Naive thymus-derived CD8-positive, alpha-beta T cell (primary cell): ENCODE data around the gene NDC1. TPM values are rescaled to one million over a fixed set of nuclear protein-coding genes. Genes with fewer than 3 reads are reported as not detected.

Experiments used
- ATAC-seq, 2 donors: fragments of 150-1000 bp; cut with Tn5 transposase in 1 of 2; sonication (Bioruptor Pico), chemical (Tn5 transposase) in 1 of 2; 1 replicate in 1 of 2; 2 replicates in 1 of 2; pipeline ENCODE4 v1.10.0; 2021; ENCODE audit warnings: mild to moderate bottlenecking in 2 of 2, moderate library complexity in 2 of 2
- POLR2A ChIA-PET: fragments of 350-600 bp; sonication (Branson Sonifier 250); formaldehyde crosslinking; loops from one replicate; lab custom pipeline; 2021; ENCODE audit warnings: antibody characterized with exemption; lab: Charles Lee
- DNase-seq, 10 donors: peaks; one replicate each; pipeline versions ENCODE4 v3.0.0 to v3.0.0-alpha.2; 2020 to 2022
- H3K27ac Mint-ChIP-seq, 10 donors: one replicate each; pipeline ENCODE4 v1.8.0; 2020 to 2022; ENCODE audit warnings: mild to moderate bottlenecking in 10 of 10, mixed read lengths in 10 of 10, moderate library complexity in 4 of 10, inconsistent platforms in 1 of 10
- H3K27me3 Mint-ChIP-seq, 5 donors: one replicate each; pipeline ENCODE4 v1.8.0; 2021 to 2022; ENCODE audit warnings: mixed read lengths in 5 of 5
- H3K36me3 Mint-ChIP-seq, 3 donors: one replicate each; pipeline ENCODE4 v1.8.0; 2020 to 2022; ENCODE audit warnings: mixed read lengths in 3 of 3, mild to moderate bottlenecking in 2 of 3, inconsistent platforms in 1 of 3
- H3K4me1 Mint-ChIP-seq, 4 donors: one replicate each; pipeline ENCODE4 v1.8.0; 2021 to 2022; ENCODE audit warnings: mixed read lengths in 4 of 4
- H3K4me3 Mint-ChIP-seq, 10 donors: one replicate each; pipeline ENCODE4 v1.8.0; 2020 to 2022; ENCODE audit warnings: mild to moderate bottlenecking in 10 of 10, mixed read lengths in 10 of 10, moderate library complexity in 6 of 10, inconsistent platforms in 1 of 10
- H3K9me3 Mint-ChIP-seq, 9 donors: one replicate each; pipeline ENCODE4 v1.8.0; 2020 to 2022; ENCODE audit warnings: mixed read lengths in 9 of 9, mild to moderate bottlenecking in 3 of 9, inconsistent platforms in 1 of 9, moderate library complexity in 1 of 9
- polyA plus RNA-seq, 3 donors: library from polyadenylated mRNA; unstranded; fragments of 300-500 nt; fragmentation: Illumina TruSeq; gene quantifications; one replicate each; pipeline ENCODE4 v1.2.3, GENCODE V29; 2021
- total RNA-seq, 8 experiments: library from RNA in 2 of 8; stranded (reverse) in 2 of 8; gene quantifications; one replicate each; pipeline ENCODE4 v1.2.3 and lab custom pipeline; 2021 to 2026

NDC1 gene
- total and polyA plus RNA-seq, 5 experiments from 2014 or later = 5.8 to 15.0 (median 6.4) TPM

DNA sequence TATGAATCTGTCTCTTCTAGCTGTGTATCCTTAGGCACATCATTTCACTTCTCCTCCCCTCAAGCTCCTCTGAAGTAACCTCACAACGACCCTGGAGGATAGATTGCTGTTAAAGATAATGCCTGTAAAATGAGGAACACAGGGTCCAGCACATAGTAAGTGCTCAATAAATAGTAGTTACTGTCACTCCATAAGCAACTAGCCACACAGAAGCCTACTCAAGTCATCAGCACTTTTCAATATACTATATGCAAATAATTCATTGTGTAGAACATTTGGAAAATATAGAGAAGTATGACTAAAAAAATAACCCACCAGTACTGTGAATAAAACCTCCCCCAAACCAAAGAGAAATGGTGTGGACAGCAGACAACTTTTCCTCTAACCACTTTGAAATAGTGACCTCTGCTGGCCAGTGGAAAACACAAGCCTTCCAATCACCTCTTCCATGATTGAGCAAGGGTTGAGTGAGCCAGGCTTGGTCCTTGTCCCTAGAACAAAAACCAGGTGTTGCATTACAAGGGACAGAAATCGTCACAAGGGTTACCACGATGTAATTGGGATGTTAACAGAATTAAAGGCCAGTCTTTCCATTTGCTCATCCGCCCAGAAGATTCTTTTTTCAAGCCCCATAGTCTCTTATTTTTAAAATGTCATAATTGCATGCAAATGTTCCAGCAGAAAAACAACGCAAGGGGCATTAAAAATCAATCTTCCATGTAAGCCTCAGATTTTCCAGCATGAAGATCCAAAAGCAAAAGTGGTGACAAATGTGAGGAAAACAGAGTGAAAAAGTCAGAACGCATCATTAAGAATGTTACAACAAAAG, 83.4 kb downstream of the NDC1 start:
- Mint-ChIP-seq H3K27me3 (no peaks in the 10 kb centered on the region), H3K4me1 (peaks cover 0 to 4% (median 0%) of the 10 kb centered on the region in 4 donors), H3K4me3 (no peak overlapping the region), H3K9me3 (no peaks in the 10 kb centered on the region), H3K36me3 (no peaks in the 10 kb centered on the region), H3K27ac (no peak overlapping the region)
- DNase-seq (peak in 2 of 10 donors; percentile 12 to 23), ATAC-seq (no peak)
- POLR2A ChIA-PET = no interaction called here

DNA sequence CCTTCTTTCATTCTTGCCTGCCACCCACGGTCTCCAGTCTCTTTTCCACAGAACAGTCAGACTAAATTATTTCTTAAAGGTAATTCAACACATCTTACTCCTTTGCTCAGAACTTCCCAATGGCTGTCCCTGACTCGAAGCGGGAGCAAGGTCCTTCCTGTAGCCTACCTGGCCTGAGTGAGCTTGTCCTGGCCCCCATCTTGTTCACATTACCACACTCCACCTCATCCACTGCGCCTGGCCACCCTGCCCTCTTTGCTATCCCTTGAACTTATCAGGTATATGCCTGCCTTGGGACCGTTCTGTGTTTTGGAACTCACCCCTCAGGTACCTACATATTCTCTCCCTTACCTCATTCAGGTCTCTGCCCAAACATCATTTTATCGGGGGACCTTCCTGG, 85.8 kb downstream of the NDC1 start:
- peaks cover 0 to 2% (median 0%) of the 10 kb centered on the region in 4 donors for H3K4me1 Mint-ChIP-seq
- ATAC-seq = no peak
- no peaks in the 10 kb centered on the region for H3K36me3 Mint-ChIP-seq
- POLR2A ChIA-PET = no interaction called here
- H3K27me3 Mint-ChIP-seq = peaks cover 0 to 5% (median 0%) of the 10 kb centered on the region in 5 donors
- H3K9me3 Mint-ChIP-seq = no peaks in the 10 kb centered on the region
- no peak overlapping the region for H3K4me3 Mint-ChIP-seq
- no peak overlapping the region for H3K27ac Mint-ChIP-seq
- DNase-seq = no peak

DNA sequence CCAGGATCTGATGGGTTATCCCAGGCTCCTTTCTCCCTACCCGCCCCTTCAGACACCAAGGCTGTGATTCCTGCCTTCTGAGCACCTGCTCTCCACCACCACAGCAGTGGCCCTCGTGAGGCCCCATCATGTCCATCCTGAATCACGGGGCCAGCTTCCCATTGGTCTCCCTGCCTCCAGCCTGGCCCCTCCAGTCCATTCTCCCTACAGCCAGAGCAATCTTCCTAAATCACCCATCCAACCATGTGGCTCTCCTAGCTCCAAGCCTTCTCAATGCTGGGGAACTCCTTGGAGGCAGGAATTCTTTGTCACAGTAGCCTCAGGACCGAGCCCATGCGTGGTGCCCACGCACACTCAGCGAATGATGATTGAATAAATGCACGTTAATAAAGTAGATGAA, 90.3 kb downstream of the NDC1 start:
- H3K27ac Mint-ChIP-seq = no peak overlapping the region
- peaks cover 0 to 6% (median 2%) of the 10 kb centered on the region in 3 donors for H3K36me3 Mint-ChIP-seq
- POLR2A ChIA-PET = no interaction called here
- peaks cover 0 to 2% (median 0%) of the 10 kb centered on the region in 4 donors for H3K4me1 Mint-ChIP-seq
- no peak for ATAC-seq
- H3K4me3 Mint-ChIP-seq = no peak overlapping the region
- no peak for DNase-seq
- peaks cover 7 to 15% (median 8%) of the 10 kb centered on the region in 5 donors for H3K27me3 Mint-ChIP-seq
- peaks cover 0 to 12% (median 4%) of the 10 kb centered on the region in 9 donors for H3K9me3 Mint-ChIP-seq

DNA sequence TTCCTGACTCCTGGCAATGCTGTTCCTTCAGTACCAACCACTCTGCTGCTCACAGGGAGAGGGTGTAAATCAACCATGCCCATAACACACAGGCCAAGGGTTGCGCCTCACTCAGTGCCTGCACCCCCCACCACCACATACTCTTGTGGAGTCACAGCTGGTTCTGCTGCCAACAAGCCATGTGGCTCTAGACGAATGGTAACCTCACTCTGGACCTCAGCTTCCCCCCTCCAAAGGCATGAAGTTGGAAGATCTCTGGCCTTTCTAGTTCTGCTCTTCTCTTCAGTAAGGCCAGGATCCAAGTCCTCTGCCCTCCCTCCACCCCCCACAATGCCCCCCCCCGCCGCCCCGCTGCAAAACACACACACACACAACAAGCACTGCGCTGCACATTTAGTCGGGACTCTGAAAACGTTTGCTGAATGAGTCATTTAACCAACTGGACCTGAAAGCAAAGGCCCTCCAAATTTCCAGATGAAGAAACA, 97.4 kb downstream of the NDC1 start:
- Mint-ChIP-seq H3K9me3 (peaks cover 0 to 16% (median 11%) of the 10 kb centered on the region in 9 donors), H3K27me3 (peaks cover 24 to 55% (median 40%) of the 10 kb centered on the region in 5 donors), H3K4me1 (peaks cover 0 to 13% (median 6%) of the 10 kb centered on the region in 4 donors), H3K36me3 (peaks cover 0 to 14% (median 6%) of the 10 kb centered on the region in 3 donors), H3K27ac (peak overlapping the region in 1 of 10 donors; percentile 24), H3K4me3 (peak overlapping the region in 7 of 10 donors; percentile 39 to 70 (median 54))
- POLR2A ChIA-PET = no interaction called here
- ATAC-seq (no peak), DNase-seq (no peak)

DNA sequence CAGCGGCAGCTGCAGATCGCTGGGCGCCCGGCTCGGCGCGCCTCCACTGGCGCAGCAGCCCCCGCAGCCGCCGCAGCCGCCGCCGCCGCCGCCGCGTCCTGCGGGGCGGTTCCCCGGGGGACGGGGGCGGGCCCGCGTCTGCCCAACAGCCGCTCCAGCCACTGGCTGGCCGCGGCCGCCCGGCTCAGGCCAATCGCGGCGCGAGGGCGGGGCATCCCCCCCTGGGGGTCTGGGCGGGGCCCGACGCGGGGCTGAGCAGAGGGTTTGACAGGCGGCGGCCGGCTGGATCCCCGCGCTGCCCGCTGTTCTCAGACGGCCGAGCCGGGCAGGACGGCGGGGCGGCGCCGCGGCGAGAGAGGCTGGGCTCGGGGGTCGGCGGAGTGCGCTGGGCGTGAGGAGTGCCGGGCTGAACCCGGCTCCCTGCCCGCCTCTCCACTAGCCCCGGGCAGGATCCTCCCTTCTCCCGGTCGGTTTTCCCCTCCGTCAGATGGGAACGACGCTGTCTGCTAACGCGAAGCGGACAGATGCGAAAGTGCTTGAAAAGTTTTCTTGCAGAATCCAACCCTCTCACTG, 98.9 kb downstream of the NDC1 start, which contains the start of gene GLIS1:
Gene GLIS1, minus strand, starts transcription at position 56 of the 573 bp plus-strand sequence. CDS start 1,100 bp downstream, outside the sequence.
- Mint-ChIP-seq H3K36me3 (peaks cover 0 to 14% (median 6%) of the 10 kb centered on the region in 3 donors), H3K9me3 (peaks cover 0 to 16% (median 11%) of the 10 kb centered on the region in 9 donors), H3K4me3 (peak within 1 kb of the TSS; percentile 52 to 80 (median 66)), H3K4me1 (peaks cover 0 to 13% (median 6%) of the 10 kb centered on the region in 4 donors), H3K27me3 (peaks cover 33 to 57% (median 48%) of the 10 kb centered on the region in 5 donors), H3K27ac (no peak within 1 kb of the TSS)
- POLR2A ChIA-PET = no interaction called here
- DNase-seq (peak in 6 of 10 donors; percentile 6 to 33 (median 15)), ATAC-seq (peak; percentile 69 to 90)

DNA sequence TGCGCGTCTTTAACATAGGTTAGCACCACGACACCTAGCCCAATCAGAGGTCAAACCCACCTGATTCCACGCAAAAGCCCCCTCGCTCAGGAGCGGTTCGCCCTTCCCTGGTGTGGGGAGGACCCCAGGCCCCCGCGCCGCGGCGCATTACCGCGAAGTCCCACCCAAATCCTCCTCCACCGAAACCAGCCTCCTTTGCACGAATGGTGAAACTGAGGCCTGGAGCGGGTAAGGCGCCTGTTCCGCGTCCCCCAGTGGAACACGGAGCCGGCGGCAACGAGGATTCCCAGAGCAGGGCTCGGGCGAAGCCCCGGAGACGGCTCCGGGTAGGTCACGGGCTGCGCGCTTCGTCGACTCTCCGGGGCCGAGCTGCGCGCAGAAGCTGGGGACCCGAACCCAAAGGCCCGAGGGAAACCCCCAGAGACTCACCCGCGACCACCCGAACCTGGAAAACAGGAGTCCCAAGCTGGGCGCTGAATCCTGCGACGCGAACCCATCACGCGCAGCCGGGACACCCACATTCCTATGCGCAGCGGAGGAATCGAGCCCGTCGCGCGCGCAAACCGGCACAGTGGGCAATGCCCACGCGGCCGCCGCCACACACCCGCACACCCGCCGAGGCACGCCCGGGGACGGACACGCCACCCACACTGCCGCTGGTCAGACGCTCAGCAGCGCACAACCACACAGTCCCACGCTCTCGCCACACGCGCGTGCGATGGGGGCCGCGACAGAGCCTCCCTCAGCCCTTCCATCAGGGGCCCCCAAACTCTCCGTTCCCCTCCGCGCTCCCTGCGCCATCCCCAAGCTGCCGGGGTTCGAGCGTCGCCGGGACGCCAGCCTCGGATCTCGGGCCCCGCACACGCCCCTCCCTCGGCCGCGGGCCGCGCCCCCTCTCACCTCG, 99.6 kb downstream of the NDC1 start:
- ATAC-seq (peak in 1 of 2 donors; percentile 16), DNase-seq (no peak)
- POLR2A ChIA-PET = no interaction called here
- H3K9me3 Mint-ChIP-seq = peaks cover 0 to 13% (median 9%) of the 10 kb centered on the region in 9 donors
- H3K36me3 Mint-ChIP-seq = peaks cover 0 to 13% (median 6%) of the 10 kb centered on the region in 3 donors
- H3K27ac Mint-ChIP-seq = no peak overlapping the region
- H3K27me3 Mint-ChIP-seq = peaks cover 35 to 60% (median 48%) of the 10 kb centered on the region in 5 donors
- H3K4me1 Mint-ChIP-seq = peaks cover 0 to 13% (median 6%) of the 10 kb centered on the region in 4 donors
- peak overlapping the region in 8 of 10 donors; percentile 13 to 63 (median 42) for H3K4me3 Mint-ChIP-seq

DNA sequence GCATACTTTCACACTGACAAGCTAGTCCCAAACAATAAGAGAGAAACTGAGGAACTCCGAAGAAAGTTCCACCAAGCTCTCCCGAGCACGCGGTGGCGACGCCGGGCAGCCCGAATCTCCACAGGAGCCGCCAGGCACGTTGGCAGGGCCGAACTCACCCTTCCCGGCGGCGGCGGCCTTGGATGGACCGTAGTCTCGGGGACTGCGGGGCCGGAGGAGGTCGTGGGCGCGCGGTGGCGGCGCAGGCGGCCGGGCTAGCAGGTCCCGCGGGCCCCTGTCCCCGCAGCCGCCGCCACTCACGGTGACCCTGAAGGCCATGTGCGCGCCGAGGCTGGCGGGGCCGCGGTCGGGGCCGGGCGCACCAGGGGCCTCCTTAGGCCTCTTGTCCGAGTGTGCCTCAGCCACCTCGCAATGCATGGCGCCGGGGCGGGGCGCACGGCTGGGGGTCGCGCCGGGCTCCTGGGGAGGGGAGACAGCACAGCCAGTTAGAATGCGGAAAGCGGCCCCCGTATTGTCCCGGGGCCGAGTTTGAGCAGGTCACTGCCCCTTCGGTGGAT, 100.4 kb downstream of the NDC1 start:
- peaks cover 0 to 7% (median 2%) of the 10 kb centered on the region in 9 donors for H3K9me3 Mint-ChIP-seq
- H3K36me3 Mint-ChIP-seq = peaks cover 0 to 6% (median 4%) of the 10 kb centered on the region in 3 donors

DNA sequence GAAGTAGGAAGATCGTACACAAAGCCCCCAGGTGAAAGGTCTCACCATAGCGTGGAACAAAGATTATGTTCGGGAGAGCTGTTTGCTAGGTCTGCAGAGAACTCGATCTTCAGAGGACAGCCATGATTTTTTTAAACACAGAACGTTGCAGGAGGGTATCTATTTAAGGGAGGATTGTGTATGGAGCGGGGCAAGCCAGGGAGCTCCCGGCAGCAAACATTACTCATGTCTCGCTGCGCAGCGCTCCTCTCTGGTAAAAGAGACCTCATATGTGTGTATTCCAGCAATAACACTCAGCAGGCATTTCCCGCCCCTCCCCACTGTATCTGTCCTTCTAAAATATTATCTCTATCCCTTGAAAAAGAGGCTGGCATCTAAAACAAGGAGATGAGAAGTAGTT, 101.8 kb downstream of the NDC1 start:
- Mint-ChIP-seq H3K36me3 (no peaks in the 10 kb centered on the region), H3K27me3 (peaks cover 24 to 55% (median 44%) of the 10 kb centered on the region in 5 donors), H3K9me3 (no peaks in the 10 kb centered on the region), H3K4me3 (peak overlapping the region in 1 of 10 donors; percentile 1), H3K27ac (no peak overlapping the region), H3K4me1 (peaks cover 0 to 13% (median 6%) of the 10 kb centered on the region in 4 donors)
- DNase-seq (no peak), ATAC-seq (no peak)
- POLR2A ChIA-PET = no interaction called here

More for the DNA sequence above, 100.4 kb downstream of the NDC1 start:
- no peak for ATAC-seq
- H3K27me3 Mint-ChIP-seq = peaks cover 29 to 59% (median 46%) of the 10 kb centered on the region in 5 donors
- peak overlapping the region; percentile 16 to 73 (median 53) for H3K4me3 Mint-ChIP-seq
- DNase-seq = no peak
- H3K4me1 Mint-ChIP-seq = peaks cover 0 to 13% (median 6%) of the 10 kb centered on the region in 4 donors
- POLR2A ChIA-PET = no interaction called here
- H3K27ac Mint-ChIP-seq = no peak overlapping the region

DNA sequence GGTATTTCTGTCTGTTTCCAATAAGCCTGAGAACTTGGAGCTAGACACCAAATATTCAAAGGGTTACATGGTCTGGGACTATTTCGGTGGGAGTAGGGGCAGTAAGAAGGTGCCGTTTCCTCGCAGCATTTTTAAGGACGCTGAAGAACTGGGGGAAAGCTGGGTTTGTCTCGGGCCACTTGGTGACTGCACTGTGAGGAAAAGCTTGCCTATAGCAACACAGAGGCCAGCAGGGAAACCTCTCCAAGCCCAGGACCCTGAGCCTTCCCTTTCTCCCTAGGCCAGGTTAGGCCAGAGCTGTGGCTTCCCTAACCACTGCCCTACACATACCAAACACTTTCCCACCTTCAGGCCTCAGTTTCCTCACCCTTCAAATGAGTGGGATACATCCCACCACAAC, 102.4 kb downstream of the NDC1 start:
- Mint-ChIP-seq H3K4me1 (peaks cover 0 to 13% (median 6%) of the 10 kb centered on the region in 4 donors), H3K27ac (no peak overlapping the region), H3K36me3 (no peaks in the 10 kb centered on the region), H3K9me3 (no peaks in the 10 kb centered on the region), H3K4me3 (no peak overlapping the region), H3K27me3 (peaks cover 24 to 56% (median 40%) of the 10 kb centered on the region in 5 donors)
- POLR2A ChIA-PET = no interaction called here
- no peak for ATAC-seq
- DNase-seq = no peak

DNA sequence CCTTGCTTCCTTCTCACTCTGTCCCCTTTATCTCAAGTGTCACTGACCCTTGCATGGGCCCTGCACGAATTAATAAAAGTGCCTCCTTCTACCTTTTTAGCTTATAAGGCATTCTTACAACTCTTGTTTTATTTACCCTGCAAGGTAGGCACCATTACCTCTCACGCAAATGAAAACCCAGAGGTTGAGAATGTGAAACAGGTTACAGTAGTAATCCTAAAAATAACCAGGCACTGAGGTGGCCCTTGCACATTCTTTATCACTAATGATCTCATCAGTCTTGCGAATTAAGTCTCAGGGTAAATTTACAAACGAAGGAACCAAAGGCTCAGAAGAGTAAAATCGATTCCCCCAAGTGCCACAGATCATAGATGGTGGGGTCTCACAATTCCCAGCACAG, 102.8 kb downstream of the NDC1 start:
- H3K9me3 Mint-ChIP-seq = no peaks in the 10 kb centered on the region
- H3K4me3 Mint-ChIP-seq = no peak overlapping the region
- H3K36me3 Mint-ChIP-seq = no peaks in the 10 kb centered on the region
- DNase-seq (no peak), ATAC-seq (no peak)
- H3K27ac Mint-ChIP-seq = no peak overlapping the region
- peaks cover 22 to 56% (median 37%) of the 10 kb centered on the region in 5 donors for H3K27me3 Mint-ChIP-seq
- peaks cover 0 to 12% (median 6%) of the 10 kb centered on the region in 4 donors for H3K4me1 Mint-ChIP-seq
- POLR2A ChIA-PET = no interaction called here

DNA sequence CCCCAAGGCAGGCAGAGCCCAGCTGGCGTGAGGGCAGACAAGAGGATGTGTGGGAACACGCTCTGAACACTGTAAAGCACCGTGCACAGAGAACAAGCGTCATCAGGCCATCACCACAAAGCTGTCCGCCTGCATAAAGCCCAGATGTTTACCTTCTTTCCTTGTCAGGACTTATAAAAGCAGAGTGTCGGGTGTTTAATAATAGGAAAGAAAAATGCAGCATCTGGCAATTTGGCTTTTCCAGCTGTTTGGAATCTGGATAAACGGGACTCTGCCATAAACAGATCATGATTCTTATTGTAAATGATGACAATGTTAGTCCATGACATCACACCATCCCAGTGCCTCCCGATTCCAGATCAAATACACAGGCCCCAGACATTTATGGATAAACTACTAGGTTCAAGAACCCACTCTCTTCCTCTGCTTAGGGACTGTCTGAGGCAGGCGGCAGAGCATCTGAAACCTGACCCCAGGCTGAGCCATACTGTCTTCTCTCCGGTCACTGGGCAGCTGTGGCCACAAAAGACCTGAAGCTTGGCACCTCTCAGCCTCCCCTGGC, 103.4 kb downstream of the NDC1 start:
- Mint-ChIP-seq H3K4me1 (peaks cover 0 to 11% (median 4%) of the 10 kb centered on the region in 4 donors), H3K27me3 (peaks cover 21 to 56% (median 32%) of the 10 kb centered on the region in 5 donors), H3K9me3 (no peaks in the 10 kb centered on the region), H3K4me3 (no peak overlapping the region), H3K36me3 (no peaks in the 10 kb centered on the region), H3K27ac (no peak overlapping the region)
- DNase-seq (no peak), ATAC-seq (no peak)
- POLR2A ChIA-PET = no interaction called here
